Measurements from ENCODE around the gene TGFBR3.
"Not testable (repeated sequence)": the region's sequence is repeated elsewhere in the genome, so short reads cannot be mapped to it uniquely, and the experiment has no call there.

Gene TGFBR3

DNA sequence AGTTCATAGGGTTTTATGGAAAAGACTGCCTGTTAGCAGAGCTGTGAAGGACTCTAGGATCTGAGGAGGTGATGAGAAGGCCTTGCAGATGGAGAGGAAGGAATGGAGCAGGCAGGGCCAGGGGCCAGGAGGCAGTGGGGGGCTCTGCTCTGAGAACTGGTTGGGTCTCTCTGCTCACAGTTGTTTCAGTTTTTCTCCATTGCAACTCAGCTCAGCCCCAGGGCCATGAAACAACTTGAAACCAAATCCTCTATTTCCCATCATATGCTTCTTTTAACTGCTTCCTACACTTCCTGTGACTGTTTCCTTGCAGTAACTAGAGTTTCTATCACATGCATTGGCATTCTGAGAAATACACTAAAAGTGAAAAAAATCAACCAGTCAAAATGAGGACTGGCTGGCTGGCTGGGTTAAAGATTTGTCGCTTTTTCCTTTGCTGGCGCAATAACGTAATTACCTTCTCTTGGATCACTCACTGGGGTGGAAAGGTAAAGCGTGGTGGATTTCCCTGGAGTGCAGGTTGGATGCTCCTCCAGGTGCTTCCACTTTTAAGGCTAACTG is 213.3 kb downstream of the TGFBR3 start:
- no peak for DNase-seq

- DNase-seq = no peak
These were observed 215.2 kb downstream of the TGFBR3 start for GRCh38 chr1:91670781-91671180.

DNA sequence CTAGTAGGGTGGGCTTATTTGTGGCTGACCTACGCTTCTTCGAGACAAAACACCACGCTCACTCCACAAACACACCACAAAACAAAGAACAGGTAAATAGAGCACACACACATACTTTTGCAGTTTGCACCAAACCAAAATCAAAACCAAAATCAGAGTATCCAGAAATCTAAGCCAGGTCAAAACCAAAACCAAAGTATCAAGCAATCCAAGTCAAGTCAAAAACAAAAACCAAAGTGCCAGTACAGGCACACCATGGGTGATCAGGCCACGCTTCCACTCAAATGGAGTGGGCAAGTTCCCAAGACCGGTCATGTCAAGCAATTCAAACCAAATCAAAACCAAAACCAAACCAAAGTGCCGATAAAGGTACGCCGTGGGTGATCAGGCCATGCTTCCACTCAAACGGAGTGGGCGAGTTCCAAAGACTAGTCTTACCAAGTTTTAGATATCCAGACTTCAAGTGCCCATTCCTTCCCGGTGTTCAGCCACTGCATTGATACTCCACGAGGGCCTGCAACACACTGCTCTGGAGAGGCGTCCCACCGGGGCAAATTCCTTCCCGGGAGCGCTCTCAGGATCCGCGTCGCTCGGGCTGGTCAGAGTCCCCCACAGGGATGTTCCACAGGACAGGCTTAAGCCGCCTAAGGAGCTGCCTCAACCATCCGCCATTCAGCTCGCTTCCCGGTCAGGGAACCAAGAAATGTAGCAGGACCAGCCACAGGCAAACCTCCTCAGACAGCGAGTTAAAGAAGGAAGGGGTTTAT is 216.2 kb downstream of the TGFBR3 start:
- no peak for DNase-seq

- not testable (repeated sequence) for DNase-seq
These were observed 219.3 kb downstream of the TGFBR3 start for GRCh38 chr1:91666651-91667050.

GRCh38 chr1:91661121-91661520 is 224.8 kb downstream of the TGFBR3 start:
- DNase-seq = no peak

DNA sequence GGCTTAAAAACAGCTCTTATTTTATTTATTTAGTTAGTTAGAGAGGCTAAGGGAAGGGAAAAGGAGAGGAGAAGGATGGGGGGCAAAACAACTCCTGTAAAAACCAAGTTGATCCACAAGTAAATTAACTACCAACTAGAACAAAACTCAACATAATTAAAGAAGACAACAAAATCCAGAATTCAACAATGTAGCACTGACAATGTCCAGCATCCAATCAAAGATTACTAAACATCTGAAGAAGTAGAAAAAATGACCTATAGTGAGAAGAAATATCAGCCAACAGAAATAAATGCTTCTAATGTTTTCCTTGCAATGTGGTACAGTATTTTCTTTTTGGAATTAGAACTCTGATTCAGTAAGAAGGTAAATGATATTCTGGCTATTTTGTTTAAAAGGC is 225.2 kb downstream of the TGFBR3 start:
- DNase-seq = no peak

DNA sequence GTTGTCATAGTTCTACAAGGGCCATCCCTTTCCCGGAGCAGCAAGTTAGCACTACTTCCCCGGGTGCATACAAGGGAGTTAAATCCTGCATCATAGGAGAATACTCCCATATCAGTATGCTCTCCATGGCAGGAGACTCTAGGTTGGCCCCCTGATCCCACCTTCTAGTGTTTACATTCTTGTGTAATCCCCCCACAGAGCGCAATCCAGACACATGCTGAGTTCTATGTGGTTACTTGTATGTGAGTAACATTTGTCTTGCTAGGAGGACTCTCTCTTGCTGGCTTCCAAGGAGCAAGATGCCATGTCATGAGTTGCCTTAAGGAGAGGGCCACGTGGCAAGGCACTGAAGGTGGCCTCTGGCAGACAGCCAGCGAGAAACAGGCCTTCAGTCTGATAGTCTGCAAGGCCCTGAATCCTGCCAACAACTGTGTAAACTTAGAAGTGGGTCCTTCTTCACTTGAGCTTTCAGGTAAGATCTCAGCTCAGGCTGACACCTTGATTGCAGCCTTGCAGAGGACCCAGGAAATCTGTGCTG is 230.0 kb downstream of the TGFBR3 start:
- DNase-seq = no peak

DNA sequence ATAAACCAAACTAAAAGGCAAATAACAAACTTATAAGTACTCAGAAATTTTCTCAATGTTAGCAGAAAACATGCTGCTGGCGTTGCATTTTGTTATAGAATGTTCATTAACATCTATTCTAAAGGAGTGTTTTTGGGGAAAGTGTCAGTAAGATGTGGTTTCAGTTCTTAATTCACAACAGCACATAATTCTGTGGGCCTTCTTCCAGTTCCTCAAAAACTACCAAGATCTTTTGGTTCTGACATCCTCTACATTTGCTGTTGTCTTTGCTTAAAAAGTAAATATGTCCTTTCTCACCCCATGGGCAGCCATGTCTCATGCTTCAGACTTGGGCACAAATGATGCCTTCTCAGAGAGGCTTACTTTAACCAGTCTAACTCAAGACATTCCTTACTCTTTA is 232.8 kb downstream of the TGFBR3 start:
- no peak for DNase-seq

DNA sequence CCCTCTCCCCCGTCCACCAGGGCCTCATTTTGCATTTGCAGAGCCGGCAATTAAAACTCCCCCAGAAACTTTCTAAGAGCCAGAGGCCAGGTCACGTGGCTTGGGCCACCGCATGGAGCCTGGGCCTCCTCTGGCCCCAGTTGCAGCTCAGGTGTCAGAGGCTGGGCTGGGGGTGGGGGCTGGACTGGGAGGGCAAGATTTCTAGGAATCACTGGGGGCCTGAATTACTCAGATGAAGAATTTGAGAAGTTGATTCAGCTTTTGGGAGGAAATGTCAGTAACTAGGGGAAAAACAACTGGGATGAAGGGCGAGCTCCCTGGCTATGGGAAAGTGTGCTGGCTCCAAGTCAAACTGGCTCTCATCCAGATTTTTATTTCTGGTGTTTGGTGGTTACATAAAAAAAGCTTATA is 234.3 kb downstream of the TGFBR3 start:
- no peak for DNase-seq

GRCh38 chr1:91651243-91651642 is 234.7 kb downstream of the TGFBR3 start:
- DNase-seq = no peak

DNA sequence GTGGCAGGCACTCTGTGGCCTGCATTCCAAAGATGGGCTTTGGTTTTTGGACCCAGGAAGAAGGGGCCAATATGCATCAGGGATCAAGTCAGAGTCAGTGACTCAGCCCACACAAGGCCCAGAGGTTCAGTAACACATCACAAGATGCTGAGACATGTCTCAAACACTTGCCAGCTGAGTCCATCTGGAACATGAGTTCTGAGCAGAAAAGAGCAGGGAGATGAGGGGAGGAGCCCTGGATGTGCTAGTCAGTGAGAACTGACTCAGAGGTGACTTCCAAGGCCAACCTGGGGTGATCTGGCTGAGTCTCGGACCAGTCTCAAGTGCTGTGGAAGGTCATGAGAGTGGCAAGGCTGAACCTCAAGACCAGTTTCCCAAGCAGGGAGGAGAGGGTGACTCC is 235.2 kb downstream of the TGFBR3 start:
- no peak for DNase-seq

GRCh38 chr1:91647061-91647460 is 238.9 kb downstream of the TGFBR3 start:
- no peak for DNase-seq

DNA sequence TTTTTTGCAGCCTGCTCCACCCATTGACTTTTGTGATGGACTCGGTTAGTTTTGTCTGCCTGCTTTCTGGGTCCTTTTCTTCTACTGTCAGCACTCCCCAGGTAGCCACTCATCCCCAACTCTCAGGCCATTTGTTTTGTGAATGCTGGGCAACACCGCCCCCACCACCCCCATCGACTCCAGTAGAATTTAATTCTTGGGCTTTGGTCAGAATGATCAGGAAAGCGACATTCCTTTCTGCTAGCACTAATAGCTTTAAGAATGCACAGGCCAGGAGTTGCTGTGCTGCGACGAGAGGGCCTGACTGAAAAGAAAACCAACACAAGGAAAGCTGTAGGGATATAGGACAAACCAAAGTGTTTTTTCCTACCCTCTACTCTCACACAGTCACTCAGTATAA is 240.9 kb downstream of the TGFBR3 start:
- DNase-seq = no peak

DNA sequence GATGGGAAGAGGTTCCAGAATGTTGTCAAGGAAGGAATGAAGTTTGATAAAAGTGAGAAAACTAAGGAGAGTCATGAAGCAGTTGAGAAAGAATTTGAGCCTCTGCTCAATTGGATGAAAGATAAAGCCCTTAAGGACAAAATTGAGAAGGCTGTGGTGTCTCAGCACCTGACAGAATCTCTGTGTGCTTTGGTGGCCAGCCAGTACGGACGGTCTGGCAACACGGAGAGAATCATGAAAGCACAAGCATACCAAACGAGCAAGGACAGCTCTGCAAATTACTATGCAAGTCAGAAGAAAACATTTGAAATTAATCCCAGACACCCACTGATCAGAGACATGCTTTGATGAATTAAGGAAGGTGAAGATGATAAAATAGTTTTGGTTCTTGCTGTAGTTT is 242.5 kb downstream of the TGFBR3 start:
- no peak for DNase-seq

- no peak for DNase-seq
These were observed 244.9 kb downstream of the TGFBR3 start for GRCh38 chr1:91640877-91641526.

- DNase-seq = no peak
These were observed 248.4 kb downstream of the TGFBR3 start for GRCh38 chr1:91637539-91637994.

DNA sequence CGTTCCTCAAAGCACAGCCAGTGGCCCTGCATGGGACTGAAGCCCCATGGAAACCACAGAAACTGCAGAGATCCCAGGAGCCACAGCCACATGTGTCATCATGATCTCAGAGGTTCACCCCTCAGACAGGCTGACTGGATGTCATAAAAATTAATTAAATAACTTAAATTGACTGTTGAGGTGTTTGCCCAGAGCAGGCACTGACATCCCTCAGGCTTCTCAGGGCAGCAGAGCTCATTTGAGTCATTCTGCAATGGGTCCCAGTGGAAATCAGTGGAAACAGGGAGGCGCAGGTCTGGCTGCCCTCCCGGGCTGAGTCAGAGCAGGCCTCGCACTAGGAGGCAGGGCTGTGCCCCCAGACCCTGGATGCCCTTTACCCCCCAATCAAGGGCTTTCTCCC is 250.2 kb downstream of the TGFBR3 start:
- no peak for DNase-seq

DNA sequence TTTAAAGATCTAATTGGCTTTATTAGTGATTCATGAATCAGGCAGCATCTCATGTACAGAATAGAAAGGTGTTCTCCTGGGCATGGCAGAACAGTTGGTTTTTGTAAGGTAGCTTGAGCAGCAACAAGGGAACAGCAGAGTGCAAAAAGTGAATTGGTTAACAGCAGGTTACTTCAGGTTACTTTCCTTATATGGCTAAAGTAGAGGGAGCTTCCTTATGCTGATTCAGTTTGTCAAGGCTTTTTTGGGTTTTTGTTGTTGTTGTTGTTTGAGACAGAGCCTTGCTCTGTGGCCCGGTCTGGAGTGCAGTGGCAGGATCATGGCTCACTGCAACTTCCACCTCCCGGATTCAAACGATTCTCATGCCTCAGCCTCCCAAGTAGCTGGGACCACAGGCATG is 252.5 kb downstream of the TGFBR3 start:
- DNase-seq = no peak

- no peak for DNase-seq
These were observed 254.1 kb downstream of the TGFBR3 start for GRCh38 chr1:91631718-91632330.

GRCh38 chr1:91630803-91631202 is 255.1 kb downstream of the TGFBR3 start:
- no peak for DNase-seq
